ENCODE measurements around the gene NKAIN4.
A peak's percentile ranks its signal among the peaks of the same experiment; 100 is the strongest.

NKAIN4 gene

DNA sequence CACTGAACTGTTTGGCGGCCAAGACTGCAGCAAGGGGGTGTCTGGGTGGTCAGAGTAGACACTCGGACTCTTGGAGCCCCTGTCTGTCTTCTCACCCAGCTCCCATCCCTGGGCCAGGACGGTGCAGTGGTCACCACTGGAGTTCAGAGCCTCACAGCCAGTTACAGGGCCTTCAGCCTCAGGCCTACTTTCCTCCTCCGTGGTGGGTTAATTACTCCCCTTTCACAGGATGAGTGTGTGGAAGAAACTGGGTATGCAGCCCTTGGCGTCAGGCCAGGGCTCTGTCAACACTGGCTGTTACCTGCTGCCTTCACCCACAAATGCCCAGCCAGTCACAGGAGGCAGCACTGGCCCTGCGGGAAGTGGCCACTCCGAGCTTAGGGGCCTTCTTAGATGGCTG lies 36.6 kb downstream of the NKAIN4 start:
- no peak for DNase-seq

DNA sequence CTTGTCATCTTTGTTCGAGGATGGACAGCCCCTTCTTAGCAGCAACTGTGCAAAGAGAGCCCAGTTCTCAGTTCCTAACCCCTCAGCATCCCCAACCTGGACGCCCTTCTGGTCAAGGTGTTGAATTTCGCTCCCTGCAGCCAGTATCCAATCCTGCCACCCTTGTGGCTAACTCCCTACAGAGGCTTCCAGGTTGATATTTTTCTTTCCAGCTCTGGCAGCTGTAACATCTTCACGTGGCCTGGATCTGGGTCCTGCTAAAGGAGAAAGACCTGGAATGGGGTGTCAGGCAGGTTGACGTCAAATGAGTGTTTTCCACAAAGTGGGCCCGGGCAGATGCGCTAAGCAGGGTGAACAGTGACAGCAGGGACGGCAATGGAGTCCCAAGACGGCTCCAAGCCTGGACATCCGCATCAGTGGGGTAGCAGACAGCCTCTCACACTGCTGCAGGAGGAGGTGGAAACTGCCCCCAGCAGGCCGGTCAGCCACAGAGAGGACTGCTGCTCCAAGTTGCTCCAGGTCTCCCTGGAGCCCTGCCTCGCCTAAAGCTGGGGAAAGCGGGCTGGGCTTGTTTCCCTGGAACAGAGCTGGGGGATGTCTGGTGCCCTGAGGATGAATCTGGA lies 37.3 kb downstream of the NKAIN4 start:
- DNase-seq = no peak

DNA sequence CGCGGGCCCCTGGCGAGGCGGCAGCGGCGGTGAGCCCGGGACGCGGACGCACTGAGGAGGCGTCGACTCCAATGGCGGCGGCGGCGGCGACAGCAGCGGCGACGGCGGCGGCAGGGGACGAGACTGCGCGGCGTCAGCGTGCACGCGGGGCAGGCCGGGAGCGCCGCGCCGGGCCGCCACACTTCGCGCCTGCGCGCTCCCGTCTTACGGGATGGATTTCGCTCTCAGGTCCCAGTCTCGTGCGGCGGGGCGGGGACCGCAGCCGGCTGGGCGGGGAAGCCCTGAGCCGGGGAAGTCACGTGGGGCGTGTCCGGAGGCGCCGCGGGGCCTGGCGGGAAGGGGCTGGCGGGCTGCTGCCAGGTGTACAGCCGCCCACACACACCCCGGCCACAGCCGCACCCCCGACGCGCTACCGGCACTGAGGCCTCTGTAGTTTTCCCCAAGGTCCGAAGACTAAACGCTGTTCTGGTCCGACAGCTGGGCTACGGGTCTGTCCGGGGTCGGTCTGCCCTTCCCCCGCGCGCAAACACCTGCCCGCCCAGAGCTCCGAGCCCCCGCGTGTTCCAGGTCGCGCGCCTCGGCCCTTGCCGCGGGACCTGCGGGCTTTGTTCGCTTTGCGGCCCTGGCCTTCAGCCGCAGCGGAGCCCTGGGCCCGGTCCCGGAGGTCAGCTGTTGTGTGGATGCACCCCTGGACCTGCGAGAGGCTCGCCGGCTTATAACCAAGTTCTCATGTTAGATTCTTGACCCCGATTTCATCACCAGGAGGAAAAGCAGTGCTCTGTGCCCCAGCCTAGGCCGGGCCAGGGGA lies 38.0 kb downstream of the NKAIN4 start, which contains the start of gene YTHDF1:
TSS of gene YTHDF1 (minus strand) at position 91 of the 808 bp plus-strand sequence. CDS start 239 bp downstream, outside the sequence.
- peak; percentile 81 for DNase-seq

DNA sequence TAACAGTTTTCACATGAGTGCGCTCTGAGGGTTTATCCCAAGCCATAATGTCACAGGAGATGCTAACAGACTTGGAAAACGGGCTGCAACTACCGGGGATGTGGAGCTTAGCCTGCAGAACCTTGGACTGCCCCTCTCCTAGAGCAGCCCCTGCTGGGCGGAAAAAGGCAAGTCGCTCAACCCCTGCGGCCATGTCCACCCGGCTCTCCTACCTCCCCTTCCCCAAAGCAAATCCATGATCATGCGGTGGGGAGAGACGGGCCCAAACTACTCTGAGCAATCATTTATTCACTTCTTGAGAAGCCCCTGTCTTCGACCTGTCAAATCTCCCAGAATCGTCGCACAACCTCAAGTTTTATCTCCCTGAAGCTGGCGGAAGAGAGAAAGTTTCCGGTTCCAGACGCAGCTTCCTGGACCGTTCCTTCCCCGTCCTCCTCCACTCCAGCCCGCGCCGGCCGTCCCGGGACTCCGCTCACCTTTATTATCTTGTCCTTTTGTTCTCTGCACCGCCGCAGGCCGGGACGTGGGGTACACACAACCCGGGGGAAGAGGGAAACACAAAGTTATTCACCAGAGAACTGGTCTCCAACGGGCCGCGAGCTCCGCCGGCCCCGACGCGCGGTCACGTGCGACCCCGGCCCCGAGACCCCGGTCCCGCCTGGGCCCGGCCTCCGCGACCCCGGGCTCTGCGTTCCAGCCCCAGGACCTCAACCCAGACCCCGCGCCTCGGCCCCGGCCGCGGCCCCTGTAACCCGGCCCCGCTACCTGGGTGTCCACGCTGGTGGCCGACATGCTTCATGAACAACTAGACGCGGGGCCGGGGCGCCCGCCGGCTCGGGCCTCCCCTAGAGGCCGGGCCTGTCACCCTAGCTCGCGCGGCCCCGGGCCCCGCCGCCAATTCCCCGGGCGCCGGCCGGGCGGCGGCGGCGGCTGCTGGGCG lies 38.9 kb downstream of the NKAIN4 start:
- DNase-seq = no peak

DNA sequence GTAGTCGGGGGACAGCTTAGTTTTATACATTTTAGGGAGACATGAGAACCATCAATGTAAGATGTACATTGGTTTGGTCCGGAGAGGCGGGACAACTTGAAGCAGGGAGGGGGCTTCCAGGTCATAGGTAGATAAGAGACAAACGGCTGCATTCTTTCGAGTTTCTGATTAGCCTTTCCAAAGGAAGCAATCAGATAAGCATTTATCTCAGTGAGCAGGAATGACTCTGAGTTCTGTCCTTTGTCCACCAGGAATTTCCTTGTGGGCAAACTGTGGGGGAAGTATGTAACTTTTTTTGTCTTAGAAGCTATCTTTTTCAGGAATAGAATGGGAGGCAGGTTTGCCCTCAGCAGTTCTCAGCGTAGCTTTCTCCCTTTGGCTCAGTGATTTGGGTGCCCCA lies 39.7 kb downstream of the NKAIN4 start:
- DNase-seq = no peak

DNA sequence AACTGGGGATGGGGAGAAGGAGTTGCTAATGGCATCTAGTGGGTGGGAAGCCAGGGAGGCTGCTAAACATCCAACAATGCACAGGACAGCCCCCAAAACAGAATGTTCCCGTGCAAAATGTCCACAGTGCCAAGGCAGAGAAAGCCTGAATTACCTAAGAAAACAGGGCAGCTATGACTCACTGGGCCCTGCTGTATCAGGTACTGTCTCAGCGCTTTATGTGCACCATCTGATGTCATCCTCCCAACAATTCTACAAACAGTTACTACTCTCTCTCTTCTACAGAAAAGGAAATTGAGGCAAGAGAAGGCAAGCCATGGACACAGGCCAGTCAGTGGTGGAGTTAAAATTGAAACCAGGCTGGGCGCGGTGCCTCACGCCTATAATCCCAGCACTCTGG lies 41.5 kb downstream of the NKAIN4 start:
- no peak for DNase-seq

DNA sequence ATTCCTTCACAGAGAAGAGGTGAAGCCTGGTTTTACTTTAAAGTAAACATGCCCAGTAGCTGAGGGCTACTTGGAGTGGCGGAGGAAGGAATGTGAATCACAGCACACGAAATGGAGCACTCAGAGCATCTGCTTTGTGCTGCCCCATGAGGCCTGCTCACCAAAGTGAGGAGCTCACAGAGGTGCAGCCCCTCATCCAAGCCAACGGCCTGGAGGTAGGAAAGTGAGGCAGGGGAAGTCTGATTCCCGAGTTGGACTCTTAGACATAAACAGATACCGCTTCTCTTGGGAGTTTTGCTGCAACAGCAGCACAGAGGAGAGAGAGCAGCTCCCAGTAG lies 41.9 kb downstream of the NKAIN4 start:
- DNase-seq = no peak

DNA sequence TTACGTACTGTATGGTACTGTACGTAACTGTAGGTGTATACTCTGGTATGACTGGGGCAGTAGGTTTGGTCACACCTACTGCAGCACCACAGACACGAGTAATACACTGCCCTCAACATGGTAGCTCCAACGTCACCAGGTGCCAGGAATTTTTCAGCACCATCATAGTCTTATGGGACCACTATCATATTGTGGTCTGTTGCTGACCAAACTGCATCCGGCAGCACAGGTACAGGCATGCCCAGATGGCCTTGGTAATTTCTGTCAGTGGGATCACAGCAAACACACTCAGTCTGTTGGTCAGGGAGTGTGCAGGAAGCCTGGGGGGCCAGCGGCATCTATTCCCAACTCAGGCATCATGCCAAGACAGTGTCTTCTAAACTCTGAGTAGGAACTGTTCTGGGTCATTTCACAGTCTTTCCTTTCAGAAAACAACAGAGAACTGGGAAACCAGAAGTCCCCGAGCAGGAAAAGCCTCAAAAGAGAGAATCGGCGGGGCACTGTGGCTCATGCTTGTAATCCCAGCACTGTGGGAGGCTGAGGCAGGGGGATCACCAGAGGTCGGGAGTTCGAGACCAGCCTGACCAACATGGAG lies 44.2 kb downstream of the NKAIN4 start:
- DNase-seq = no peak

DNA sequence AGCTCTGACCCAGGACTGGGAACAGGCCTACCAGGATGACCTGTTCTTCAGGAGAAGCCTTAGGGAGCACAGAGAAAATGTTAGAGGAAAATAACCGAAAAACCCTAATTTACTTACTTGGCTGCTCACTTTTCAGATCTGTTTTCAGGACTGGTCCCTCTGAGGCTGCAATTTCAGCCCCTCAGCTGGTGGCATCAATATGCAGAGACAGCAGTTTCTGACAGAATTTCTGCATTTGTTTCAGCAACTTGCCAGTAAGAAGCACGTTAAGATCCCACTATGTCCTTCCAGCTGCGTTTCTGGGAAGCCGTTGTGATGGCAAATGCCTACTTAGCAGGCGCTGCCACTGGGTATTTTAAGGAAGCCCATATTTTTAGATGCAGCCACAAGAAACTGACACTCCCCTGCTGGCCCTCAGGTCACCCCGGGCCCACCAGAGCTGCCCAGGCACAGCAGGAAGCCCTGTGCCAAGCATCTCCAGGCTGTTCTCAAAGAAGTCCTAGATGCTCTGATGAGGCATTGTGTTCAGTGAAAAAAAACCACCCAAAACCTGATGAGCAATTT lies 45.8 kb downstream of the NKAIN4 start:
- no peak for DNase-seq

DNA sequence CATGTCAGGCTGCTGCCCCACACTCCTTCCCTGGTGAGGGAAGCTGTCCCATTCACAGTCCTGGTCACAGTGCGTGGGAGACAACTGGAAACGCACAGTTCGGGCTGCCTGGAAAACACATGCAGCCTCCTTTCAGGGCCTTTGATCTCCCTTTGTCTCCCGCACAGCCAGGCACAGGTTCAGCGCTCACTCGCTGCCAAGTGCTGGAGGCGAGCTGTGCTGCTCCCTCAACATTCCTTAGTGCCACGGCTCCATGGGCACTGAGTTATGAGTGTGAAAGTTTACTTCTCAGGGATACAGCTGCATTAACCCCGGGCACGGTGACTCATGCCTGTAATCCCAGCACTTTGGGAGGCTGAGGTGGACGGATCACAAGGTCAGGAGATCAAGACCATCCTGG lies 47.4 kb downstream of the NKAIN4 start:
- DNase-seq = no peak

DNA sequence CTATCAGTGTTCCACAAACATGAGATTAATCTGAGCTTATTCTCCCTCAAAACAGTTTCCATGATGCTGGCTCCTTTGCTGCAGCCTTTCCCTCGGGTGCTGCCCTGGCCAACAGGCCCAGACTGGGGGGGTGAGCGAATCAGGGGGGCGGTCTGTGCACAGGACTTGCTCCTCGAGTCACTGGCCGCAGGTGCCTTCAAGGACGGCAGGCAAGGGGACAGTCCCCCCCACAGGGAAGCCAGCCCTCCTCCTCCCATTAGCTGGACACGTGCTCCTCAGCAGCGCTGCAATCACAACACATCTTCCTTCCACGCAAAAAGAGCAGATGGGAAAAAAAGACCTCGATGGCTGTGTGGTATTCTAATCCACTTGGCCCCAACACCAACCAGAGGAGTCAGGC lies 48.4 kb downstream of the NKAIN4 start:
- DNase-seq = no peak

DNA sequence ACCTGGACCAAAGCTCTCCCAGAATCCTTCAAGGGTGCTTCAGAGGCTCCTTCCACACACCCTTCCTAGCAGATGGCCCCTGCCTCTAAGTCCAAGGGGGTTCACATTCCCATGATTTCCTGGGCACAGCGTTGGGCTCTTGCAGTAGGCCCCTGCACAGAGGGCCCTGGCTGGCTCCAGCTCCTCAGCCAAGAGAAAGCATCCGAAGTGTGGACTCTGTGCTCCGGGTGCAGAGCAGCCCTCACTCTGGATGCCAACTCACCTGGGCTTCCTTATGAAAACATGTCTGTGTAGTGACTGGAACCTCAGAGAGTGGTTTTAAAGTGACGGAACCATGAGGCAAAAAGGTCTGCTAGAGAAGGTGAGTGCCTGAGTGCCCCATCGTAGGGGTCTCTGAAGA lies 49.9 kb downstream of the NKAIN4 start:
- no peak for DNase-seq

DNA sequence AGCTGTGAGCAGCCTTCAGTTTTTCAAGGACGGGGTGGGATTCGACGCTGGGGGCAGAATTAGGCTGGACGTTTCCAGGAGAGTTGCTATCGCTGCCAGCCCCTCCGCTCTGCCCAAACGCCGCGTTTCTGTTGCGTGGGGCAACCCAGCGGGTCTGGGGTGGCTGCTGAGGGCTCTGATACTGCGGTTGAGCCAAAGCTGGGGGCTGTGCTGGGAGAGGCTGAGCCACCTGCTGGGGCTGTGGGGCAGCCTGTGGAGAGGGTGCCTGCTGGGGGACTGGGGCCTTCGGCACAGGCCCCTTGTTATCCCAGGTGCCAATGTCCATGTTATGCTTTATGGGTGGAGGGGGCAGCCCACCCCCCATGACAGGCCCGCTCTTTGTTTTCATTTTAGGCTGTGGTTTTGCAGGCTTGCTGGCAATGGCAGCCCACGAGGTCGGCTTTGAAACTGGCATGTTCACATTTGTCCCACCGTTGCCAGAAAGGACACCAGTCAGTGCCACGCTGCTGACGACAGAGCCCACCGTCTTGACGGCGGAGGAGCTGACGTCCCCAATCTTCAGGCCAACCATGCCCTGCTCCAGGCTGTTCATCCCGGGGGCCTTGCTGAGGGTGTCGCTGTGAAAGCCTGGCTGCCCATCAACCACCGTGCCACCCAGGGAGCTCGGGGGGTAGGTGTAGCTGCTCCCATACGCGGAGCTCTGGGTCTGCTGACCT lies 51.3 kb downstream of the NKAIN4 start:
- no peak for DNase-seq

DNA sequence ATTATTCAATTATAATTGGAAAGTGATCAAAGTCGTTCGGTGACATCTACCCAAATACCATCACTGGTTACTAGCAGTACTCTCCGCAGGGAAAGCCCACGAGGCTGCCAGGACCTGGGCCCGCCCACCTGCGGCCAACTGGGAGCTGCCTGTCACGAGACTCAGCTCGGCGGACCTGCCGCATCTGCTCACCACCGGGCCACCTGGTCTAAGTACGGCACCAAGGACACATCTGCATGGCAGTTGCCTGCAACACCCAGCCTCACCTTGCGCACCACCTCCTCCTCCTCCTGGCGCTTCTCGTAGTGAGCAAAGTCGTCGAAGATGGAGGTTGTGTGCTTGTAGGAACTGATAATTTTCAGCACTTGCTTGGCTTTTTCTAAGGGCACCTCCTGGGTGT lies 52.2 kb downstream of the NKAIN4 start:
- DNase-seq = no peak

DNA sequence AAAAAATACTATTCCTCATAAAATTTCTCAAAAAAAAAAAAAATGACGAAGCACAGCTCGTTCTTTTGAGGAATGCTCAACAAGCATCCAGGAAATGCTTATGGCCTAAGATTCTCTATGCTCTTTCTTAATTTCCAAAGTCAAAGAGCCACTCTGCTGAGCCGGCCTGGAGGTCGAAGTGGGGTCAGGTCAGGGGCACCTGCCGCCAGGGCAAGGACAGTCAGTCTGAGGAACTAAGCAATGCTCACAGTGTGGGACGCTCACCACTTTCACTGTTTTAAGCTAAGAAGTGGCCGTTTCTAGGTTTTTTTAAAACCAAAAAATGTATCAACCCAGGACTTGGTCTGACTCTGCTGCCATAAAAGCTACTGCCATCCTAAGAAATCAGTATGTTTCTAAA lies 55.7 kb downstream of the NKAIN4 start:
- no peak for DNase-seq

DNA sequence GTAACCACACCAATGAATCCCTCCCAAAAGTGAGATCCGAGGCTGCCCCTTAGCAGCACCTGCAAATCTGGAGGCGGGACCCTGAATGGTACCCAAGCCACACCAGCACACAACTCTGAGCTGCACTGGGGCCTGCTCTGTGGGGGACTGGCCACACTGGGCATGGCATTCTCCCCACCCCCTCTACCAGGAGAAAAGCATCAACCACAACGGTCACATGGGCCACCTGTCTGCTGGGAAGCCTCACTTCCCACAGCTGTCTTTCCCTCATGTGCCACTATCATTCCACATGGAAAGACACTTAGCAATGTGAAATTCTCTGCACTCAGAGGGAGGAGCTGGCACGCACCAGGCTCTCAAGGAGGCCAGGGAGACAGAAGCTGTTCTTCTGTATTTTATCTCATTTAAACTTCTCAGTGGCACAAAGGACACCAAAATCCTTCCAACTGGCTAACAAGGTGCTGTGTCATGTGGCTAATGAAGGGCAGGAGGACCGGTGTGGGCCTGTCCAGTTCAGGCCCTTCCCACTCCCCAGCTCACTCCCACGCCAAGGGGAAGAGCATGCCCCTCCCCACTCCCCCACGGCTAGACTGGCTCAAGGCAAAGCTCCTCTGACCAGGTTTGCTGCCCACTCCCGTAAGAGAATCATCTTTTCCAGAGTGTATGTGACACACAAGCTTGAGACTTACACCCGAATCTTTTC lies 57.3 kb downstream of the NKAIN4 start:
- DNase-seq = no peak

DNA sequence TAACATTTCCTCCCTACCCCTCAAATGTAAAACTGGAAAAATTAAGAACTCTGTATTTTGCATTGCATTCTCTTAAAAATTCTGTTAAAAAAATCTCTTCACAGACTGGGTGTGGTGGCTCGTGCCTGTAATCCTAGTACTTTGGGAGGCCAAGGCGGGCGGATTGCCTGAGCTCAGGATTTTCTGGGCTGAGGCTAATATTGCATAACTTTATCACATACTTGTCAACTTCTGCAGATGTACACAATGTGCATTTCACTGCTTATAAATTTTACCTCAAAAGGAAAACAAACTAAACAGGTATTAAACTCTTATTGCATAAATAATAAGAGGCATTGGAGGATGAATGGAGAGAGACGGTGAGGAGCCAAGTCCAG lies 59.5 kb downstream of the NKAIN4 start:
- no peak for DNase-seq

DNA sequence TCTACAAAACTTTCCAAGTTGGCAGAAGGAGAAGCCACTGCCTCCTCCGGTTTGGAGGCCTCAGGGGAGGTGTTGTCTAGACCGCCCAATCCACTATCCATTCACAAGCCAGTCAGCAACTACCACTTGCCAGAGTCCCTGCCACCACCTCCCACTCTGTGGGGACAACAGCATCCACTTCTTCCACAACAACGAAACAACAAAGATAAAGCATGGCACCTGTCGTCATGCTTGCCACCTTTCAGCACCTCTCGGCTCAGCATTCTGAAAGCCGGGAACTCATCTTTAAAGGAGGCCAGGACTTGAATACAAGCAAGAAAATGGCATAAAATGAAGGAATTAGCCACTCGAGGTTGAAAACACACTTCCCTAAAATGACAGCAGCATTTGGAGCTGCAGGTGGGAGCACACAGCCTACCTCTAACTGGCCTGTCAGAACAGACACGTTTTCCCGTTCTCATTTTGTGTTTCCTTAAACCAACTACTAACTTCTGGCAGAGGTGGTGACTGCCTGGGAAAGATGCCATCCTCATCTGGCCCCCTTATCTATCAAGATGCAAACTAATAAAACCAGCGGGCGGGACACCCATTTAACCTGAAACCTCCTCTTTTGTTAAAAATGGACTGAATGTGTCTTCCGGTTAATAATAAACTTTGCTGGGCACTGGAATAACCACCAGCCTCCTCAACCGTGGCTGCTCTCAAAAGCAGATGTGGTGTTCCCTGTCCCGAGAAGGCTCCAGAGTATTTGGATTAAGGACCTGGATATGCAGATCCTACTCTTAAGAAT lies 60.1 kb downstream of the NKAIN4 start:
- no peak for DNase-seq

DNA sequence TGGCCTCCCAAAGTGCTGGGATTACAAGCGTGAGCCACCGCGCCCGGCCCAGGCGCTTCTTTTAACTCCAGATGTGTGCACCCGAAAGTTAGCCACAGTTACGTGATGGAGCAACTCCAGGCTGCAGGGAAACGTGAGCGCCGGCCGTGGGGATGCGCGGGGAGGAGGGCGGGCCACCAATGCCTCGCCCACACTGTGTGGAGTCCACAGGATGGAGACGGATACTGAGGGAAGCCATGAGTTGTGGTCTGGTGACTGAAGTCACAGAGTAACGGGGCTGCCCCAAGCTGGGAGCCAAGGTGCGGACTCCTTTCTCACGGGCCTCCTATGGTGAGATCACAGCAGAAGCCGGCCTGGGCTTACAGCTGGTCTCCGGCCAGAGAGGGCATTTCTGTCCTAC lies 61.5 kb downstream of the NKAIN4 start:
- DNase-seq = no peak

DNA sequence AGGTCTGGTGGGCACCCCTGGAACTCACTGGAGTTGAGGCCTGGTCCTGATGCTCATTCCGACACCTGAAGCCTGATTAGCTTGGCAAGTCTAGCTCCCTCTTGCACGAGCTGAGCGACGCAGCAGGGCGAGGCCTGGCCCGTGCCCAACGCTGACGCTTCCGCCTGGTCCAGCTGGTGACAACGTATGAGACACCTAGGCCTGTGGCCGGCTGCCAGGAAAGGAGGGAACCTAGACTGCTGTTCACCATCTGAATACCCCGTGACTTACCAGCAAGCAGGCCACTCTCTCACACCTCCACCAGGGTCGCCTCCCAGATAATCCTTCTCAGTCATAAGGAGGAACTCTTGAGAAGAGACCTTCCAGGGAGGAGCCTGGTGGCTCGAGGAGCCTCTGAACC lies 62.9 kb downstream of the NKAIN4 start:
- DNase-seq = no peak

DNA sequence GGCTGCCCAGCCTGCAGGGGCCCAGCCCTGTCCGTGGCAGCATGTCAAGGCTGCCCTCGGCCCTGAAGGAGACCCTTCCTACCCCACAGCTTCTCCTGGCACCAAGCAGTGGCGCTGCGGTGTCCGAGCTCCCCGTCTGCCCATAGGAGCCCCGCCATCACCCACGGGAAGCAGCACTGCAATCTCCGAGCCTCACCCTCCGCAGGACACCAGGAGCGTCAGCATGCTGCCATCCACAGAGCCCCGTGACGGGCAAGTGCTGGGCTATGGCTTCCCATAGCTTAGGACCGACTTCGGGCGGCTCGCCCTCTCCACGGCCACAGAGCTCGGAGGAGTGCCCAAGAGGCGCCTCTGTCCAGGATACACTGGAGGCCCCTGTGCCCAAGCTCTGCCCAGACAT lies 63.4 kb downstream of the NKAIN4 start:
- DNase-seq = no peak

Measured in GOT3 (cell line).